GM12874 (cell line): Measurements from ENCODE around the gene NUMBL.

Experiments used
- CTCF ChIP-seq: IDR thresholded peaks from 2 replicates; pipeline ENCODE4 v1.5.1; 2011; ENCODE audit warnings: low read depth, mild to moderate bottlenecking, control low read depth, low read length, moderate library complexity; ENCODE audit not compliant: insufficient read depth

NUMBL gene

GRCh38 chr19:40686882-40687524 is 3.4 kb downstream of the NUMBL start:
- no peak for TF ChIP-seq CTCF

DNA sequence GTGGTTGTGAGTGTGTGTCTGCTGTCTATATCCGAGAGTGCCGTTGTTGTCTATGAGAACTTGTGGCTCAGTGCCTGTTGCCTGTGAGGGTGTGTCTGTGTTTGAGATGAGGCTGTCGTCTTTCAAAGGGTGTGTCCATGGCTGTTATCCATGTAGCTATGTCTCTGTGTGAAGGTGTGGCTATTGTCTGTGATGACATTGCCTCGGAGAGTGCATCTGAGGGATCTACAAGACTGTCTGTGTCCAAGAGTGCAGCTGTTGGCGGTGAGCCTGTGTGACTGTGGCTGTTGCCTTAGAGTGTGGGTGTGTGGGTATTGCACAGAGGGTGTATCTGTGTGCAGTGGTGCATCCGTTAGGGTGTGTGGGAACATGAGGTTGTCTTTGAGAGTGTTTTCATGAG is 4.9 kb downstream of the NUMBL start:
- no peak for TF ChIP-seq CTCF

GRCh38 chr19:40685016-40685526 is 5.4 kb downstream of the NUMBL start:
- TF ChIP-seq CTCF: no peak

- TF ChIP-seq CTCF: no peak
Measured at GRCh38 chr19:40684280-40684679, 6.2 kb downstream of the NUMBL start.

DNA sequence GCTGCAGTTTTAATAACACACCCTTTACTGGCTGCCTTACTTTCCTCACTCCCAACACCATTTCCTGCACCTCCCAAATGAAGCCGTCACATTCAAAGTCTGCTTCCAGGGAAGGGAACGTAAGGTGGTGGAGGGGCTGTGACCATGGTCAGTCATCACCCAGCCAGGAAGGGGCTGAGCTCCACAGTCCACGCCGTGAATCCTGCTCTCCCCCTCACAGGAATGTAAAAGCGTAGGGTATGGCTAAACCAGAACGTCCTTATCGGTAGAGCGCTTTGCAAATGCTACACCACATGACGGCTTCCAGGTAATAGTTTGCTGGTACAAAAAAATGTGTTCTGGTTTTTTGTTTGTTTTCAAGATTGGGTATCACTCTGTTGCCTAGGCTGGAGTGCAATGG is 7.0 kb downstream of the NUMBL start:
- TF ChIP-seq CTCF: no peak

DNA sequence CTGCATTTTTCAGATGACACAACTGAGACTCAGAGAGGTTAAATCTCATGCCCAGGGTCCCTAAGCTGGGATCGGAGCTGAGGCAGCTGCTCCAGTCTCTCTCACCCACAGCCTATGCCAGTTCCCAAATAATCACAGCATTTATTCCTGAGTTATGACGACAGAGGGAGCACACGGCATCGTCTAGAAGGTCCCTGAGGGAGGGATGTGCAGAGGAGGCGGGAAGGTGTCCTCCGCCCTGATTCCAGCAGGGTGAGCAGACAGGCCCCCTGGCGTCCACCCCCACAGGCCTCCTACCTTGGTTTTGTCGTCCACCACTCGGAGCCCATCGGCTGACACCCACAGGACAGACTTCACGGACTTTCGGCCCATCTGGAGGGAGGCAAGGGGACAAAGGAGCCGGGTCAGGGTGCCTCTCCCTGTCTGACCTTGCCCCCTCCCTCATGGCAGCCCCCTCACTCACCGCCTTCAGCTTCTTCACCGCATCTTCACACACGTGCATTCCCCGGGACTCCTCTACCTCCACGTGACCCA is 8.0 kb downstream of the NUMBL start:
- TF ChIP-seq CTCF: no peak

GRCh38 chr19:40681039-40681438 is 9.4 kb downstream of the NUMBL start:
- no peak for TF ChIP-seq CTCF

- no peak for TF ChIP-seq CTCF
Measured at GRCh38 chr19:40677156-40677555, 13.3 kb downstream of the NUMBL start.
